ENCODE results near the gene SKA1.

DNA sequence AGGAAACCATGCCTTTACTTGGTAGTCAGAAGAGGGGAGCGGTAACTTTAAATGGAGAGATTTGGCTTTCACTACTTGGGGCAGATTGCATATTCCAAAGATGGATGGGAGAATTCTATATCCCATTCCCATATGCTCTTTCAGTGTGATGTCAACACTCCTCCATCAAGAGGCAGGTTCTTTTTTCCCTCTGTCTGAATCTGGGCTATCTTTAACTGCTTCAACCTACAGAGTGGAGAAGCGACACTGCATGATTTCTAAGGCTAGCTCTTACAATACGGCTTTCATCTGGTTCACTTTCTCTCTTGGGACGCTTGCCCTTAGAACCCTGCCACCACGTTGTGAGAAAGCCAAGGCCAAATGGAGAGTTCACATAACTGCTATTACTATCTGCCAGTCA lies 34.4 kb downstream of the SKA1 start:
- no peak for TF ChIP-seq CTCF (IDR thresholded peaks at IDR 0.05)
- no peak for TF ChIP-seq POLR2A (IDR thresholded peaks at IDR 0.05)
- no peak for TF ChIP-seq POLR2AphosphoS5 (IDR thresholded peaks at IDR 0.05)
- TF ChIP-seq EP300 (IDR thresholded peaks at IDR 0.05) = no peak

Data from gastroesophageal sphincter (tissue), 3 donors.